ENCODE measurements around the gene C17orf78.
"Not testable (repeated sequence)": the region's sequence is repeated elsewhere in the genome, so short reads cannot be mapped to it uniquely, and the experiment has no call there.

The C17orf78 gene

GRCh38 chr17:37440424-37440823 is 64.6 kb downstream of the C17orf78 start:
- no peak for DNase-seq

GRCh38 chr17:37441369-37442014 is 65.7 kb downstream of the C17orf78 start:
- DNase-seq = not testable (repeated sequence)

Data from C1 segment of cervical spinal cord (tissue), 14 donors.